Fibroblast of lung (primary cell): ENCODE data around the gene SCN5A. TPM values are rescaled to one million over a fixed set of nuclear protein-coding genes. Genes with fewer than 3 reads are reported as not detected.

Experiments
- DNase-seq, 2 donors: peaks; one replicate each; pipeline versions ENCODE4 v3.0.0 to v3.0.0-alpha.2; 2010; ENCODE audit warnings: low read depth in 2 of 2
- H2AFZ ChIP-seq: 2 replicates; pipeline ENCODE4 v1.5.1; 2012; ENCODE audit warnings: low read length, control low read depth, inconsistent platforms
- H3K27ac ChIP-seq: 2 replicates; pipeline ENCODE4 v1.5.1; 2011; ENCODE audit warnings: low read length, control low read depth; ENCODE audit not compliant: insufficient read depth
- H3K27me3 ChIP-seq: 2 replicates; pipeline ENCODE4 v1.5.1; 2011; ENCODE audit warnings: mild to moderate bottlenecking, low read length; ENCODE audit not compliant: control insufficient read depth, insufficient read depth
- H3K36me3 ChIP-seq: 2 replicates; pipeline ENCODE4 v1.5.1; 2011; ENCODE audit warnings: low read length; ENCODE audit not compliant: control insufficient read depth, insufficient read depth
- H3K4me1 ChIP-seq: 2 replicates; pipeline ENCODE4 v1.5.1; 2011; ENCODE audit warnings: low read length; ENCODE audit not compliant: control insufficient read depth, insufficient read depth; ENCODE audit errors: extremely low read depth
- H3K4me2 ChIP-seq: 2 replicates; pipeline ENCODE4 v1.5.1; 2011; ENCODE audit warnings: low read length, control low read depth; ENCODE audit not compliant: insufficient read depth; ENCODE audit errors: extremely low read depth
- H3K4me3 ChIP-seq, 4 experiments: fragments of 200-600 bp in 1 of 4; sonication (generic) in 1 of 4; replicated peaks in 1 of 4; 2 replicates each; pipeline ENCODE4 v1.5.1; 2011 to 2016; ENCODE audit warnings: low read length in 4 of 4, low read depth in 3 of 4, mild to moderate bottlenecking in 3 of 4, control low read depth in 2 of 4, inconsistent platforms in 1 of 4, mixed read lengths in 1 of 4; ENCODE audit not compliant: insufficient read depth in 1 of 4; ENCODE audit errors: control extremely low read depth in 1 of 4
- H3K79me2 ChIP-seq: 2 replicates; pipeline ENCODE4 v1.5.1; 2012; ENCODE audit warnings: mild to moderate bottlenecking, low read length, inconsistent platforms; ENCODE audit not compliant: control insufficient read depth, insufficient read depth
- H3K9ac ChIP-seq: 2 replicates; pipeline ENCODE4 v1.5.1; 2011; ENCODE audit warnings: mild to moderate bottlenecking, low read length, control low read depth; ENCODE audit not compliant: insufficient read depth
- H3K9me3 ChIP-seq: 2 replicates; pipeline ENCODE4 v1.5.1; 2012; ENCODE audit warnings: low read depth, low read length; ENCODE audit not compliant: control insufficient read depth, insufficient read depth
- H4K20me1 ChIP-seq: 2 replicates; pipeline ENCODE4 v1.5.1; 2011; ENCODE audit warnings: low read length; ENCODE audit not compliant: control insufficient read depth, insufficient read depth; ENCODE audit errors: extremely low read depth
- EZH2 ChIP-seq: IDR thresholded peaks from 2 replicates; pipeline ENCODE4 v1.5.1; 2012; ENCODE audit warnings: low read length, control low read depth, mild to moderate bottlenecking; ENCODE audit errors: missing control alignments
- polyA plus RNA-seq, 2 donors: library from polyadenylated mRNA; depleted of rRNA in 1 of 2; stranded (reverse) in 1 of 2; unstranded in 1 of 2; fragments of >200 nt; gene quantifications; 2 replicates each; pipeline ENCODE4 v1.2.1, GENCODE V29; 2011 to 2012; ENCODE audit warnings: missing spikeins in 1 of 2
- total RNA-seq: library from RNA; depleted of rRNA; stranded (reverse); fragments of >200 nt; gene quantifications from 2 replicates; pipeline ENCODE4 v1.2.1, GENCODE V29; 2014
- TF ChIP-seq, protein P1 (sequence below), 2 donors: IDR thresholded peaks in 1 of 2; conservative IDR thresholded peaks in 1 of 2; 1 replicate in 1 of 2; 2 replicates in 1 of 2; pipeline ENCODE4 v1.5.1; 2011 to 2012; ENCODE audit warnings: low read length in 2 of 2, control low read depth in 1 of 2, inconsistent platforms in 1 of 2, low read depth in 1 of 2, mild to moderate bottlenecking in 1 of 2

The SCN5A gene
- total and polyA plus RNA-seq, 2 donors (not counting 1 experiment from before 2014, with no cell fraction given): 0.27 to 0.50 TPM

DNA sequence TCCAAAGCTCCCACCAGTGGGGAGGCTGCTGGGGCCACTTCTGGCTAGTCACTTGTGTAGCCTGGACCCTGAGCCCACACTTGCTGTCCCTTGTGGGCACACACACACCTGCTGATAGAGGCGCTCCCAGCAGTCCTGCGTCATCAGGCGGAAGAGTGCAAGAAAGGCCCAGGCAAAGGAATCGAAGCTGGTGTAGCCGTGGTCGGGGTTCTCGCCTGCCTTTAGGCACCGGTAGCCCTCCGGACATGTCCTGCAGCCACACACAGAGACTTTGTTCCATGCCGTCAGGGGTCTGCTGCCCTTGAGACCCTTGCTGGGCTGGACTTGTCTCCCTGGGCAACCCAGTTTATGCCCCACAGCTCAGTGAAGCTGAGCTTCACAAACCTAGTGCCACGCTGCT is 42.9 kb downstream of the SCN5A start:
- Histone ChIP-seq H3K4me1 (no peaks in the 10 kb centered on the region), H3K4me3 (no peak overlapping the region), H2AFZ (no peak overlapping the region), H3K36me3 (no peaks in the 10 kb centered on the region), H3K27ac (no peak overlapping the region), H3K4me2 (no peak overlapping the region), H3K79me2 (no peaks in the 10 kb centered on the region), H4K20me1 (no peaks in the 10 kb centered on the region), H3K27me3 (no peaks in the 10 kb centered on the region), H3K9me3 (no peaks in the 10 kb centered on the region), H3K9ac (no peak overlapping the region)
- DNase-seq: no peak
- TF ChIP-seq EZH2: no peak
- TF ChIP-seq, protein P1, sequence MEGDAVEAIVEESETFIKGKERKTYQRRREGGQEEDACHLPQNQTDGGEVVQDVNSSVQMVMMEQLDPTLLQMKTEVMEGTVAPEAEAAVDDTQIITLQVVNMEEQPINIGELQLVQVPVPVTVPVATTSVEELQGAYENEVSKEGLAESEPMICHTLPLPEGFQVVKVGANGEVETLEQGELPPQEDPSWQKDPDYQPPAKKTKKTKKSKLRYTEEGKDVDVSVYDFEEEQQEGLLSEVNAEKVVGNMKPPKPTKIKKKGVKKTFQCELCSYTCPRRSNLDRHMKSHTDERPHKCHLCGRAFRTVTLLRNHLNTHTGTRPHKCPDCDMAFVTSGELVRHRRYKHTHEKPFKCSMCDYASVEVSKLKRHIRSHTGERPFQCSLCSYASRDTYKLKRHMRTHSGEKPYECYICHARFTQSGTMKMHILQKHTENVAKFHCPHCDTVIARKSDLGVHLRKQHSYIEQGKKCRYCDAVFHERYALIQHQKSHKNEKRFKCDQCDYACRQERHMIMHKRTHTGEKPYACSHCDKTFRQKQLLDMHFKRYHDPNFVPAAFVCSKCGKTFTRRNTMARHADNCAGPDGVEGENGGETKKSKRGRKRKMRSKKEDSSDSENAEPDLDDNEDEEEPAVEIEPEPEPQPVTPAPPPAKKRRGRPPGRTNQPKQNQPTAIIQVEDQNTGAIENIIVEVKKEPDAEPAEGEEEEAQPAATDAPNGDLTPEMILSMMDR (conservative IDR thresholded peaks at IDR 0.05 in 1 of 2, IDR thresholded peaks at IDR 0.05 in 1 of 2; ENCODE audit: low read depth in 1 of 2, low read length in 2 of 2): no peak

DNA sequence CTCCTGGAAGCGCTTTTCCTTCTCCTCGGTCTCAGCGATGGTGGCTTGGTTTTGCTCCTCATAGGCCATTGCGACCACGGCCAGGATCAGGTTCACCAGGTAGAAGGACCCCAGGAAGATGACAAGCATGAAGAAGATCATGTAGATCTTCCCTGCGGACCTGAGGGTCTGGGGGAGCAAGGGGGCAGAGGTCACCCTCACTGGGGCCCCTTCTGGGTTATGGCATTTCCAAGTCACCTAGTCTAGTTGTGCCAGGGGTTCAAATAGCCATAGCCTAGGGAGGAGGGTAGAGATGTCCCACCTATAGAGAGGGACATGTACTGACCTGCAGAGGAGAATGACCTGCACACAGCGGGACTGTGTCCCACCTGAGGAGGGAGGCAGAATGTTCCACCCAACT is 43.5 kb downstream of the SCN5A start:
- no peaks in the 10 kb centered on the region for H3K79me2 ChIP-seq
- no peak overlapping the region for H3K4me2 ChIP-seq
- no peaks in the 10 kb centered on the region for H3K4me1 ChIP-seq
- no peaks in the 10 kb centered on the region for H3K36me3 ChIP-seq
- H3K4me3 ChIP-seq: no peak overlapping the region
- no peaks in the 10 kb centered on the region for H4K20me1 ChIP-seq
- no peak overlapping the region for H3K27ac ChIP-seq
- no peak overlapping the region for H3K9ac ChIP-seq
- no peak overlapping the region for H2AFZ ChIP-seq
- no peak for DNase-seq
- no peaks in the 10 kb centered on the region for H3K27me3 ChIP-seq
- TF ChIP-seq, protein P1 (conservative IDR thresholded peaks at IDR 0.05 in 1 of 2, IDR thresholded peaks at IDR 0.05 in 1 of 2; ENCODE audit: low read depth in 1 of 2, low read length in 2 of 2): no peak
- TF ChIP-seq EZH2: no peak
- H3K9me3 ChIP-seq: no peaks in the 10 kb centered on the region

DNA sequence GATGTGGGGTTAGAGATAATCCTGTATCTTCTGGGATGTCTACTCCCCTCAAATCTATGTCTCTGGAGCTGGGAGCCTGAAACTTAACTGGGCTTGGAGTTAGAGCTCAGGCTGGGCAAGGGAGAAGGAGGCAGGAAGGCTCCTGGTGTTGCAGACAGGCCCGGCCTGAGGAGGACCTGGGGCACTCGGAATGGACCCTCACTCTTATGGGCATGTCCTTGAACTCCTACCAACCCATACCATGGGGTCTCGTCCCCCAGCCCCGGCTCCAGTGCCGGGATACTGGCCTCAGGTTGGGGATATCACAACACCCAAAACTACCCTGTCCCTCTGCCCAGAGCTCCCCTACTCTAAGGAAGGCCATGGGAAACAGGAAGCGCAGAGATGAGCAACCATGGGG is 45.2 kb downstream of the SCN5A start:
- no peak overlapping the region for H3K4me3 ChIP-seq
- H3K4me1 ChIP-seq: no peaks in the 10 kb centered on the region
- H3K9ac ChIP-seq: no peak overlapping the region
- H3K4me2 ChIP-seq: no peak overlapping the region
- no peaks in the 10 kb centered on the region for H3K27me3 ChIP-seq
- H3K79me2 ChIP-seq: no peaks in the 10 kb centered on the region
- no peak overlapping the region for H2AFZ ChIP-seq
- no peaks in the 10 kb centered on the region for H4K20me1 ChIP-seq
- TF ChIP-seq, protein P1 (conservative IDR thresholded peaks at IDR 0.05 in 1 of 2, IDR thresholded peaks at IDR 0.05 in 1 of 2; ENCODE audit: low read depth in 1 of 2, low read length in 2 of 2): no peak
- no peak for TF ChIP-seq EZH2
- H3K27ac ChIP-seq: no peak overlapping the region
- H3K36me3 ChIP-seq: no peaks in the 10 kb centered on the region
- no peaks in the 10 kb centered on the region for H3K9me3 ChIP-seq
- DNase-seq: no peak
